ENCODE results near the gene DOK6.

DOK6 gene

DNA sequence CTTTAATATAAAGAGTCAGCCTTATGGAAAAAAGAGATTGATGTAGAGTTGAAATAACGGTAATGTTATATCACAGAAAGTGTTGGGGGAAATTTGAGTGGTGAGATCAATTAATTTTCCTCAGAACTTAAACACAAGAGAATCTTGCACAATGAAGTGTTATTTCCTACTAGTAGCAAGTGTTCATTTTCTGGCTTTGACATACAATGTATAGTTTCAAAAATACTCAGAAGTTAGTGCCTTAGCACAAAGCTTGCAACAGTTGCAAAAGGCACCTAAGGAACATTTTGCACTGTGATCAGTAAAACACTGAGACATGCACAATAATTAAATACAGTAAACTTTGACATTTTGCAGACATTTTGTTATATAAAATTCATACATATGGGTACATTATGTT lies 385.7 kb downstream of the DOK6 start:
- Histone ChIP-seq H4K12ac (ENCODE audit: low read depth, low read length) (no peak overlapping the region), H2BK12ac (ENCODE audit: low read length) (no peak overlapping the region), H4K8ac (ENCODE audit: low read depth, low read length) (no peak overlapping the region), H3K4me2 (ENCODE audit: low read length) (no peak overlapping the region), H3K18ac (ENCODE audit: low read length) (no peak overlapping the region), H2AK5ac (ENCODE audit: low read length) (no peak overlapping the region), H3K14ac (ENCODE audit: low read length) (no peak overlapping the region), H3K9ac (ENCODE audit: low read length) (no peak overlapping the region), H2BK5ac (ENCODE audit: low read depth, low read length, poor library complexity) (no peak overlapping the region), H3K79me2 (ENCODE audit: control insufficient read depth, insufficient read depth, low read length, poor library complexity) (no peaks in the 10 kb centered on the region), H4K91ac (ENCODE audit: low read depth, low read length) (no peak overlapping the region), H3K79me1 (ENCODE audit: low read length) (no peaks in the 10 kb centered on the region), H2BK120ac (ENCODE audit: insufficient read depth, low read length, poor library complexity) (no peak overlapping the region), H3K36me3 (ENCODE audit: control insufficient read depth in 1 of 2, insufficient read depth in 2 of 2, low read length in 2 of 2) (no peaks in the 10 kb centered on the region), H2AFZ (ENCODE audit: insufficient read depth, low read length, poor library complexity) (no peak overlapping the region), H3K4me3 (ENCODE audit: low read depth, low read length) (no peak overlapping the region), H3K4me1 (ENCODE audit: control insufficient read depth in 1 of 2, insufficient read depth in 2 of 2, low read length in 2 of 2) (peaks cover 0 to 4% of the 10 kb centered on the region in 2 experiments), H3K27ac (ENCODE audit: low read depth, low read length) (no peak overlapping the region), H3K23ac (ENCODE audit: low read length) (no peak overlapping the region), H3K27me3 (ENCODE audit: insufficient read depth, low read length) (no peaks in the 10 kb centered on the region), H3K4ac (ENCODE audit: low read depth, low read length) (no peak overlapping the region), H3K9me3 (ENCODE audit: insufficient read depth, low read depth, low read length) (no peaks in the 10 kb centered on the region)
- no peak for DNase-seq
- 100% methylated on average over 1 of the region's 1 CpG for WGBS (ENCODE audit: extremely low coverage, insufficient coverage, insufficient read length)

DNA sequence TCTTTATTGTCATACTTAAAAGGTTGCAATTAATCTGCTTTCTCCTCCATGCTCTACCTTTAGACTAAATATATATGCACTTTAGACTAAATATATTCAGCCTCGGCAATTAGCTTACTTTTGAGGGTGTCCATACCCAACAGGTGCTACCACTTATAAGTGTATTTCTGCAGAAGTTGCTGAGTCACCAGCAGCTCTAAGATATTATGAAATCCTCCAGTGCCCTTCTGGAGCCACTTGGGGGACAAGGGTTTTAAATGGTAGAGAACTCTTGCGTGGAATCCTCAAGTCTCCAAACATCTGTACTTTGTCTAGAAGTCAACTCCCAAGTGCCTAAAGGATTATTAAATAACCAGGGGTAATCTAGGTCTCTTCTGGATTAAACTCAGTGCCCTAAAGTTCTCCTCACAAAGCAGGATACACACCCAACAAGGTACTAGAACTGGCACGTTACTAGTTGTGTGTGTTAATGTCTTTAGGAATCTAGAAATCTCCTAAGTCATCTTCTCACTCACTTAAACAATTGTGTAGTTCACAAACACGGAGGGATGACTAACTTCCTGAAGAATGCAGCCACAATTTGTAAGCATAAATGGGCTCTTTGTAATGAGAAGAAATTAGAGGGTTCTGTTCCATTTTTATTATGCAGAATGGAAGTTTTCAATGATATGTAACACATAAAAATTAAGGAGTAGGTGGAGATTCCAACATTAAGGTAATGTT lies 387.3 kb downstream of the DOK6 start:
- Histone ChIP-seq H4K8ac (ENCODE audit: low read depth, low read length) (no peak overlapping the region), H2BK5ac (ENCODE audit: low read depth, low read length, poor library complexity) (no peak overlapping the region), H3K27ac (ENCODE audit: low read depth, low read length) (no peak overlapping the region), H3K4me3 (ENCODE audit: low read depth, low read length) (no peak overlapping the region), H4K12ac (ENCODE audit: low read depth, low read length) (no peak overlapping the region), H2BK120ac (ENCODE audit: insufficient read depth, low read length, poor library complexity) (no peak overlapping the region), H3K14ac (ENCODE audit: low read length) (no peak overlapping the region), H3K9ac (ENCODE audit: low read length) (no peak overlapping the region), H3K9me3 (ENCODE audit: insufficient read depth, low read depth, low read length) (no peaks in the 10 kb centered on the region), H3K4me1 (ENCODE audit: control insufficient read depth in 1 of 2, insufficient read depth in 2 of 2, low read length in 2 of 2) (peaks cover 0 to 4% of the 10 kb centered on the region in 2 experiments), H2AK5ac (ENCODE audit: low read length) (no peak overlapping the region), H4K91ac (ENCODE audit: low read depth, low read length) (no peak overlapping the region), H3K4me2 (ENCODE audit: low read length) (no peak overlapping the region), H3K27me3 (ENCODE audit: insufficient read depth, low read length) (no peaks in the 10 kb centered on the region), H2BK12ac (ENCODE audit: low read length) (no peak overlapping the region), H3K23ac (ENCODE audit: low read length) (no peak overlapping the region), H2AFZ (ENCODE audit: insufficient read depth, low read length, poor library complexity) (no peak overlapping the region), H3K36me3 (ENCODE audit: control insufficient read depth in 1 of 2, insufficient read depth in 2 of 2, low read length in 2 of 2) (no peaks in the 10 kb centered on the region), H3K18ac (ENCODE audit: low read length) (no peak overlapping the region), H3K79me1 (ENCODE audit: low read length) (no peaks in the 10 kb centered on the region), H3K79me2 (ENCODE audit: control insufficient read depth, insufficient read depth, low read length, poor library complexity) (no peaks in the 10 kb centered on the region), H3K4ac (ENCODE audit: low read depth, low read length) (no peak overlapping the region)
- WGBS (ENCODE audit: extremely low coverage, insufficient coverage, insufficient read length) = no CpG with 5 or more reads among the region's 4 CpGs
- DNase-seq = no peak

DNA sequence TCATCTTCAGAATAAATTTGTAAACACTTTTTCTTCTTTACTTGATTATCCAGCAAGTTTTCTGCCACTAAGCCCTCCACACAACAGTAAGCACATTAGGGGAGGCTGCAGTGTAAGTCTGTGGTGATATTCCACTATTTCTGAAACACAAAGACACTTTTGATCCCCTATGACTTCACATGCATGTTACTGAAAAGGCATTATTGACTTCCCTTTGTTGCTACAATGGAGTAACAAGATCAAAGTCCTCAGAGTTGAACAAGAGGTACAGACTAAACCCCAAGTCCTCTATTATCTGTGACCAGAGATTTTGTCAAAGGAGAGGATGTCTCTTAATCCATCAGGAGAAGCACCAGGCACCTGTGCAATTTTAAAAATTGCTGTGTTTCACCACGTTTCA lies 389.1 kb downstream of the DOK6 start:
- H3K4me3 ChIP-seq (ENCODE audit: low read depth, low read length) = no peak overlapping the region
- no peaks in the 10 kb centered on the region for H3K9me3 ChIP-seq (ENCODE audit: insufficient read depth, low read depth, low read length)
- no peak overlapping the region for H3K27ac ChIP-seq (ENCODE audit: low read depth, low read length)
- H3K27me3 ChIP-seq (ENCODE audit: insufficient read depth, low read length) = no peaks in the 10 kb centered on the region
- no peak overlapping the region for H2BK12ac ChIP-seq (ENCODE audit: low read length)
- H3K23ac ChIP-seq (ENCODE audit: low read length) = no peak overlapping the region
- H3K14ac ChIP-seq (ENCODE audit: low read length) = no peak overlapping the region
- H2BK120ac ChIP-seq (ENCODE audit: insufficient read depth, low read length, poor library complexity) = no peak overlapping the region
- no peak overlapping the region for H3K4me2 ChIP-seq (ENCODE audit: low read length)
- H3K79me1 ChIP-seq (ENCODE audit: low read length) = no peaks in the 10 kb centered on the region
- no peak overlapping the region for H2AK5ac ChIP-seq (ENCODE audit: low read length)
- no peak overlapping the region for H3K18ac ChIP-seq (ENCODE audit: low read length)
- no peak overlapping the region for H4K91ac ChIP-seq (ENCODE audit: low read depth, low read length)
- no peak overlapping the region for H2BK5ac ChIP-seq (ENCODE audit: low read depth, low read length, poor library complexity)
- WGBS (ENCODE audit: extremely low coverage, insufficient coverage, insufficient read length) = no CpG with 5 or more reads among the region's 1 CpG
- H3K4ac ChIP-seq (ENCODE audit: low read depth, low read length) = no peak overlapping the region
- no peak overlapping the region for H3K9ac ChIP-seq (ENCODE audit: low read length)
- no peaks in the 10 kb centered on the region for H3K36me3 ChIP-seq (ENCODE audit: control insufficient read depth in 1 of 2, insufficient read depth in 2 of 2, low read length in 2 of 2)
- H2AFZ ChIP-seq (ENCODE audit: insufficient read depth, low read length, poor library complexity) = no peak overlapping the region
- no peak overlapping the region for H4K8ac ChIP-seq (ENCODE audit: low read depth, low read length)
- no peaks in the 10 kb centered on the region for H3K79me2 ChIP-seq (ENCODE audit: control insufficient read depth, insufficient read depth, low read length, poor library complexity)
- H4K12ac ChIP-seq (ENCODE audit: low read depth, low read length) = no peak overlapping the region
- peaks cover 0 to 4% of the 10 kb centered on the region in 2 experiments for H3K4me1 ChIP-seq (ENCODE audit: control insufficient read depth in 1 of 2, insufficient read depth in 2 of 2, low read length in 2 of 2)
- no peak for DNase-seq

DNA sequence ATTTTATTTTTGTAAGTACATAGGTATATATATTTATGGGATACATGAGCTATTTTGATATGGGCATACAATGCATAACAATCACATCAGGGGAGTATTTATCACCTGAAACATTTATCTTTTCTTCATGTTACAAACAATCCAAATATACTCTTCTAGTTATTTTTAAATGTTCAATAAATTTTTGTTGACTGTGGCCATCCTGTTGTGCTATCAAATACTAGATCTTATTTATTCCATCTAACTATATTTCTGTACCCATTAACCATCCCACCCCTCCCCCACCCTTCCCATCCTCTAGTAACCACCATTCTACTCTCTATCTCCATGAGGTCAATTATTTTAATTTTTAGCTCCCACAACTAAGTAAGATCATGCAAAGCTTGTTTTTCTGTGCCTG lies 390.0 kb downstream of the DOK6 start:
- no peak overlapping the region for H3K4ac ChIP-seq (ENCODE audit: low read depth, low read length)
- no peaks in the 10 kb centered on the region for H3K27me3 ChIP-seq (ENCODE audit: insufficient read depth, low read length)
- H4K8ac ChIP-seq (ENCODE audit: low read depth, low read length) = no peak overlapping the region
- H4K91ac ChIP-seq (ENCODE audit: low read depth, low read length) = no peak overlapping the region
- no peaks in the 10 kb centered on the region for H3K79me1 ChIP-seq (ENCODE audit: low read length)
- no peak overlapping the region for H3K9ac ChIP-seq (ENCODE audit: low read length)
- no peak overlapping the region for H3K4me3 ChIP-seq (ENCODE audit: low read depth, low read length)
- H3K18ac ChIP-seq (ENCODE audit: low read length) = no peak overlapping the region
- no peak overlapping the region for H2BK5ac ChIP-seq (ENCODE audit: low read depth, low read length, poor library complexity)
- H3K9me3 ChIP-seq (ENCODE audit: insufficient read depth, low read depth, low read length) = no peaks in the 10 kb centered on the region
- no peak overlapping the region for H3K27ac ChIP-seq (ENCODE audit: low read depth, low read length)
- H4K12ac ChIP-seq (ENCODE audit: low read depth, low read length) = no peak overlapping the region
- no peak overlapping the region for H2BK12ac ChIP-seq (ENCODE audit: low read length)
- H3K79me2 ChIP-seq (ENCODE audit: control insufficient read depth, insufficient read depth, low read length, poor library complexity) = no peaks in the 10 kb centered on the region
- no peak overlapping the region for H2AK5ac ChIP-seq (ENCODE audit: low read length)
- H3K4me2 ChIP-seq (ENCODE audit: low read length) = no peak overlapping the region
- H3K4me1 ChIP-seq (ENCODE audit: control insufficient read depth in 1 of 2, insufficient read depth in 2 of 2, low read length in 2 of 2) = peaks cover 0 to 4% of the 10 kb centered on the region in 2 experiments
- H3K14ac ChIP-seq (ENCODE audit: low read length) = no peak overlapping the region
- no peak overlapping the region for H2BK120ac ChIP-seq (ENCODE audit: insufficient read depth, low read length, poor library complexity)
- no peak overlapping the region for H2AFZ ChIP-seq (ENCODE audit: insufficient read depth, low read length, poor library complexity)
- no peaks in the 10 kb centered on the region for H3K36me3 ChIP-seq (ENCODE audit: control insufficient read depth in 1 of 2, insufficient read depth in 2 of 2, low read length in 2 of 2)
- no peak for DNase-seq
- H3K23ac ChIP-seq (ENCODE audit: low read length) = no peak overlapping the region
